PC-9 (cell line): ENCODE results near the gene REEP6. TPM values are rescaled to one million over a fixed set of nuclear protein-coding genes. Genes with fewer than 3 reads are reported as not detected.

Experiments
- BruUV-seq: library from RNA; stranded (reverse); fragments of 400-500 nt; replicated peaks from 2 replicates; lab custom pipeline; 2021; lab: Mats Ljungman, UMichigan
- CTCF ChIA-PET: fragments of 300-600 bp; sonication (Branson Sonifier 250); formaldehyde crosslinking; loops from one replicate; lab custom pipeline; 2022; ENCODE audit warnings: antibody characterized with exemption; lab: Charles Lee
- POLR2A ChIA-PET: fragments of 300-600 bp; sonication (Branson Sonifier 250); formaldehyde crosslinking; loops from one replicate; lab custom pipeline; 2022; ENCODE audit warnings: antibody characterized with exemption; ENCODE audit not compliant: unreplicated experiment; lab: Charles Lee
- DNase-seq, 2 experiments: peaks; one replicate each; pipeline versions ENCODE4 v3.0.0 to v3.0.0-alpha.2; 2015 to 2022; ENCODE audit warnings: mixed read lengths in 1 of 2
- H2AFZ ChIP-seq: fragments of 200-600 bp; sonication (generic); 2 replicates; pipeline ENCODE4 v1.8.1; 2017; ENCODE audit warnings: antibody characterized with exemption
- H3F3A ChIP-seq: fragments of 200-600 bp; sonication (generic); 2 replicates; pipeline ENCODE4 v1.8.1; 2017; ENCODE audit warnings: antibody characterized with exemption, mild to moderate bottlenecking, low read depth; ENCODE audit not compliant: insufficient read depth
- H3K27ac ChIP-seq: fragments of 200-600 bp; sonication (generic); 2 replicates; pipeline ENCODE4 v1.6.1; 2016; ENCODE audit warnings: mixed run types
- H3K27me3 ChIP-seq: fragments of 200-600 bp; sonication (generic); 2 replicates; pipeline ENCODE4 v1.6.1; 2016; ENCODE audit warnings: low read depth, mixed run types; ENCODE audit not compliant: insufficient read depth
- H3K36me3 ChIP-seq: fragments of 200-600 bp; sonication (generic); 2 replicates; pipeline ENCODE4 v1.6.1; 2016; ENCODE audit warnings: low read depth, mixed run types
- H3K4me1 ChIP-seq: fragments of 200-600 bp; sonication (generic); replicated peaks from 2 replicates; pipeline ENCODE4 v1.6.1; 2016; ENCODE audit warnings: mixed run types; ENCODE audit not compliant: insufficient read depth
- H3K4me2 ChIP-seq: fragments of 200-600 bp; sonication (generic); 2 replicates; pipeline ENCODE4 v1.6.1; 2017; ENCODE audit warnings: mixed run types
- H3K4me3 ChIP-seq: fragments of 200-600 bp; sonication (generic); 2 replicates; pipeline ENCODE4 v1.6.1; 2016; ENCODE audit warnings: mixed run types
- H3K79me2 ChIP-seq: fragments of 200-600 bp; sonication (generic); 2 replicates; pipeline ENCODE4 v1.6.1; 2017; ENCODE audit warnings: low read depth, mixed run types
- H3K9me2 ChIP-seq: fragments of 200-600 bp; sonication (generic); 2 replicates; pipeline ENCODE4 v1.8.1; 2017; ENCODE audit warnings: mild to moderate bottlenecking; ENCODE audit not compliant: insufficient read depth
- H3K9me3 ChIP-seq: fragments of 200-600 bp; sonication (generic); 2 replicates; pipeline ENCODE4 v1.8.1; 2016; ENCODE audit warnings: low read depth; ENCODE audit not compliant: insufficient read depth
- H4K20me1 ChIP-seq: fragments of 200-600 bp; sonication (generic); 2 replicates; pipeline ENCODE4 v1.8.1; 2017; ENCODE audit not compliant: insufficient read depth
- CTCF ChIP-seq: fragments of 200-600 bp; sonication (generic); conservative IDR thresholded peaks from 2 replicates; pipeline ENCODE4 v1.6.1; 2017; ENCODE audit warnings: mixed run types, antibody characterized with exemption, mild to moderate bottlenecking, moderate library complexity
- EZH2 ChIP-seq: fragments of 200-600 bp; sonication (generic); IDR thresholded peaks from 2 replicates; pipeline ENCODE4 v1.8.0; 2017; ENCODE audit warnings: antibody characterized with exemption, low read depth
- intact Hi-C: fragments of 100-400 bp; cut with micrococcal nuclease; formaldehyde crosslinking; loops from one replicate; pipeline ENCODE4 v1.10.0; 2022; ENCODE audit not compliant: unreplicated experiment
- total RNA-seq: library from RNA; stranded (reverse); gene quantifications from 2 replicates; pipeline ENCODE4 v1.2.3, GENCODE V29; 2021

The REEP6 gene
- total RNA-seq, 1 experiment from 2014 or later: 39.5 TPM

GRCh38 chr19:1525343-1525742 lies 34.4 kb downstream of the REEP6 start:
- no peaks in the 10 kb centered on the region for H3K9me2 ChIP-seq
- no peak overlapping the region for H3K4me2 ChIP-seq
- 0 out of 2 replicates have a peak, but pooled peaks cover 8% of the 10 kb centered on the region for H3K27me3 ChIP-seq
- H3K4me1 ChIP-seq: no peaks in the 10 kb centered on the region
- H3F3A ChIP-seq: no peaks in the 10 kb centered on the region
- POLR2A ChIA-PET: no interaction called here
- CTCF ChIA-PET: no interaction called here
- H3K9me3 ChIP-seq: no peaks in the 10 kb centered on the region
- TF ChIP-seq CTCF (no peak), EZH2 (no peak)
- H3K36me3 ChIP-seq: no peaks in the 10 kb centered on the region
- BruUV-seq: no TSS peak
- no peak overlapping the region for H3K4me3 ChIP-seq
- no peaks in the 10 kb centered on the region for H3K79me2 ChIP-seq
- H4K20me1 ChIP-seq: no peaks in the 10 kb centered on the region
- no peak overlapping the region for H2AFZ ChIP-seq
- no peak for DNase-seq
- intact Hi-C loops: no loop called here
- no peak overlapping the region for H3K27ac ChIP-seq

GRCh38 chr19:1526066-1526778 lies 35.2 kb downstream of the REEP6 start:
- Histone ChIP-seq H3K27ac (no peak overlapping the region), H2AFZ (no peak overlapping the region), H3K9me3 (no peaks in the 10 kb centered on the region), H3K9me2 (no peaks in the 10 kb centered on the region), H3K4me1 (no peaks in the 10 kb centered on the region), H3F3A (no peaks in the 10 kb centered on the region), H3K4me2 (no peak overlapping the region), H3K79me2 (no peaks in the 10 kb centered on the region), H3K4me3 (no peak overlapping the region), H4K20me1 (no peaks in the 10 kb centered on the region), H3K36me3 (no peaks in the 10 kb centered on the region), H3K27me3 (0 out of 2 replicates have a peak, but pooled peaks cover 8% of the 10 kb centered on the region)
- CTCF ChIA-PET: no interaction called here
- POLR2A ChIA-PET: no interaction called here
- intact Hi-C loops: no loop called here
- no peak for DNase-seq
- TF ChIP-seq CTCF: no peak
- no peak for TF ChIP-seq EZH2
- no TSS peak for BruUV-seq

- Histone ChIP-seq H3K79me2 (no peaks in the 10 kb centered on the region), H3K36me3 (no peaks in the 10 kb centered on the region), H3F3A (no peaks in the 10 kb centered on the region), H3K4me2 (no peak overlapping the region), H4K20me1 (no peaks in the 10 kb centered on the region), H3K9me2 (no peaks in the 10 kb centered on the region), H3K4me1 (no peaks in the 10 kb centered on the region), H3K27ac (no peak overlapping the region), H3K27me3 (0 out of 2 replicates have a peak, but pooled peaks cover 8% of the 10 kb centered on the region), H3K9me3 (no peaks in the 10 kb centered on the region), H3K4me3 (no peak overlapping the region), H2AFZ (no peak overlapping the region)
- DNase-seq: no peak
- TF ChIP-seq EZH2 (no peak), CTCF (no peak)
- intact Hi-C loops: no loop called here
- ChIA-PET POLR2A (no interaction called here), CTCF (no interaction called here)
- BruUV-seq: no TSS peak
These were observed 36.1 kb downstream of the REEP6 start for GRCh38 chr19:1526979-1527649.
